Right lobe of liver (tissue), 4 donors: ENCODE measurements around the gene LRMDA.

ENCODE experiments used
- CTCF ChIP-seq, 4 donors: fragments of 200-600 bp in 3 of 4; fragments of 450-650 bp in 1 of 4; IDR thresholded peaks; one replicate each; pipeline versions ENCODE4 v1.5.1 to v1.8.0; 2016 to 2022; ENCODE audit warnings: antibody characterized with exemption in 4 of 4, mild to moderate bottlenecking in 2 of 4
- POLR2A ChIP-seq: fragments of 450-650 bp; IDR thresholded peaks from one replicate; pipeline ENCODE4 v1.6.1; 2017; ENCODE audit warnings: antibody characterized with exemption, mild to moderate bottlenecking
- donor health status: DM: no; HTN: no; CAD: no.
- donor health status: DM: no; HTN: no; CAD: no.
- donor health status: DM: no; HTN: yes; CAD: no.

GRCh38 chr10:76082232-76082631 is 650.8 kb downstream of the LRMDA start:
- TF ChIP-seq POLR2A: no peak
- TF ChIP-seq CTCF (IDR thresholded peaks at IDR 0.05): no peak
